HG03354 (cell line): ENCODE results near the gene ABCC1.
"Not testable (repeated sequence)": the region's sequence is repeated elsewhere in the genome, so short reads cannot be mapped to it uniquely, and the experiment has no call there.

Source experiments
- ATAC-seq: cut with Tn5 transposase; IDR thresholded peaks from one replicate; pipeline ENCODE4 v1.9.1; 2021; ENCODE audit warnings: mild to moderate bottlenecking; ENCODE audit not compliant: unreplicated experiment, poor library complexity, severe bottlenecking

ABCC1 gene

GRCh38 chr16:16189842-16190241 lies 240.4 kb downstream of the ABCC1 start:
- ATAC-seq: no peak

GRCh38 chr16:16190546-16190945 lies 241.1 kb downstream of the ABCC1 start:
- no peak for ATAC-seq

GRCh38 chr16:16190966-16191365 lies 241.6 kb downstream of the ABCC1 start:
- ATAC-seq: not testable (repeated sequence)

- ATAC-seq: no peak
Observed at GRCh38 chr16:16191493-16192167, 242.2 kb downstream of the ABCC1 start.
